CD4-positive, alpha-beta T cell treated with Interleukin-4 for 1 hour (primary cell): ENCODE data around the gene VIM.
"Not testable (repeated sequence)": the region's sequence is repeated elsewhere in the genome, so short reads cannot be mapped to it uniquely, and the experiment has no call there.

Experiments
- DNase-seq, 2 donors: peaks; one replicate each; pipeline ENCODE4 v3.0.0-alpha.2; 2020 to 2022

The VIM gene

GRCh38 chr10:17233286-17233991 lies 5.4 kb downstream of the VIM start:
- DNase-seq = peak in 1 of 2 donors; percentile 18

- DNase-seq = no peak
Observed at GRCh38 chr10:17234431-17234945, 6.4 kb downstream of the VIM start.

GRCh38 chr10:17235136-17235535 lies 7.1 kb downstream of the VIM start:
- peak in 1 of 2 donors; percentile 29 for DNase-seq

- DNase-seq = peak in 1 of 2 donors; percentile 22
Observed at GRCh38 chr10:17236468-17237148, 8.6 kb downstream of the VIM start.

GRCh38 chr10:17237149-17237527 lies 9.1 kb downstream of the VIM start:
- no peak for DNase-seq

GRCh38 chr10:17237915-17238444 lies 9.9 kb downstream of the VIM start:
- DNase-seq = no peak

- DNase-seq = peak; percentile 53 to 58
Observed at GRCh38 chr10:17238445-17239291, 10.6 kb downstream of the VIM start.

GRCh38 chr10:17239345-17240085 lies 11.5 kb downstream of the VIM start:
- peak in 1 of 2 donors; percentile 33 for DNase-seq

GRCh38 chr10:17240096-17240495 lies 12.1 kb downstream of the VIM start:
- peak in 1 of 2 donors; percentile 17 for DNase-seq

GRCh38 chr10:17240616-17241015 lies 12.6 kb downstream of the VIM start:
- peak in 1 of 2 donors; percentile 13 for DNase-seq

GRCh38 chr10:17241611-17242333 lies 13.7 kb downstream of the VIM start:
- peak in 1 of 2 donors; percentile 8 for DNase-seq

- no peak for DNase-seq
Observed at GRCh38 chr10:17244700-17245365, 16.8 kb downstream of the VIM start.

GRCh38 chr10:17247210-17247609 lies 19.2 kb downstream of the VIM start:
- DNase-seq = no peak

- DNase-seq = no peak
Observed at GRCh38 chr10:17248964-17249363, 20.9 kb downstream of the VIM start.

- DNase-seq = peak in 1 of 2 donors; percentile 36
Observed at GRCh38 chr10:17249820-17250219, 21.8 kb downstream of the VIM start.

- peak in 1 of 2 donors; percentile 14 for DNase-seq
Observed at GRCh38 chr10:17250736-17251135, 22.7 kb downstream of the VIM start.

- not testable (repeated sequence) for DNase-seq
Observed at GRCh38 chr10:17254543-17255050, 26.6 kb downstream of the VIM start.

GRCh38 chr10:17255512-17255911 lies 27.5 kb downstream of the VIM start:
- DNase-seq = no peak

- DNase-seq = no peak
Observed at GRCh38 chr10:17256051-17256450, 28.0 kb downstream of the VIM start.

- DNase-seq = no peak
Observed at GRCh38 chr10:17256627-17257026, 28.6 kb downstream of the VIM start.
